Right kidney (tissue), 9 donors: ENCODE measurements around the gene TMEM45A.
"Not testable (repeated sequence)": the region's sequence is repeated elsewhere in the genome, so short reads cannot be mapped to it uniquely, and the experiment has no call there.

ENCODE experiments used
- DNase-seq: peaks from one replicate; pipeline ENCODE4 v3.0.0-alpha.2; 2016
- long read RNA-seq, 8 donors: transcript quantifications; one replicate each; lab custom pipeline, GENCODE V29; 2026

TMEM45A gene, protein sequence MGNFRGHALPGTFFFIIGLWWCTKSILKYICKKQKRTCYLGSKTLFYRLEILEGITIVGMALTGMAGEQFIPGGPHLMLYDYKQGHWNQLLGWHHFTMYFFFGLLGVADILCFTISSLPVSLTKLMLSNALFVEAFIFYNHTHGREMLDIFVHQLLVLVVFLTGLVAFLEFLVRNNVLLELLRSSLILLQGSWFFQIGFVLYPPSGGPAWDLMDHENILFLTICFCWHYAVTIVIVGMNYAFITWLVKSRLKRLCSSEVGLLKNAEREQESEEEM
- long read RNA-seq, donor 1, transcript TMEM45A-201 (6 exons, 1,567 nt): major isoform, 12 of 25 reads
- long read RNA-seq, donor 1, partial matches to known transcripts: 8 of 25 reads
- long read RNA-seq, donor 1, other reads (novel, unspliced or antisense): 5 of 25 reads
- long read RNA-seq, donor 2, partial matches to known transcripts: 0 of 2 reads
- long read RNA-seq, donor 2, other reads (novel, unspliced or antisense): 0 of 2 reads
- long read RNA-seq, donor 3, partial matches to known transcripts: 0 of 1 reads
- long read RNA-seq, donor 3, other reads (novel, unspliced or antisense): 0 of 1 reads
- long read RNA-seq, donor 4, partial matches to known transcripts: 5 of 6 reads
- long read RNA-seq, donor 4, other reads (novel, unspliced or antisense): 0 of 6 reads
- long read RNA-seq, donor 5, partial matches to known transcripts: 5 of 8 reads
- long read RNA-seq, donor 5, other reads (novel, unspliced or antisense): 0 of 8 reads
- long read RNA-seq, donor 6, partial matches to known transcripts: 0 of 2 reads
- long read RNA-seq, donor 6, other reads (novel, unspliced or antisense): 0 of 2 reads
- long read RNA-seq, donor 7, partial matches to known transcripts: 0 of 5 reads
- long read RNA-seq, donor 7, other reads (novel, unspliced or antisense): 0 of 5 reads
- long read RNA-seq, donor 8, transcript TMEM45A-201 (6 exons, 1,567 nt): major isoform, 10 of 17 reads
- long read RNA-seq, donor 8, partial matches to known transcripts: 0 of 17 reads
- long read RNA-seq, donor 8, other reads (novel, unspliced or antisense): 7 of 17 reads

DNA sequence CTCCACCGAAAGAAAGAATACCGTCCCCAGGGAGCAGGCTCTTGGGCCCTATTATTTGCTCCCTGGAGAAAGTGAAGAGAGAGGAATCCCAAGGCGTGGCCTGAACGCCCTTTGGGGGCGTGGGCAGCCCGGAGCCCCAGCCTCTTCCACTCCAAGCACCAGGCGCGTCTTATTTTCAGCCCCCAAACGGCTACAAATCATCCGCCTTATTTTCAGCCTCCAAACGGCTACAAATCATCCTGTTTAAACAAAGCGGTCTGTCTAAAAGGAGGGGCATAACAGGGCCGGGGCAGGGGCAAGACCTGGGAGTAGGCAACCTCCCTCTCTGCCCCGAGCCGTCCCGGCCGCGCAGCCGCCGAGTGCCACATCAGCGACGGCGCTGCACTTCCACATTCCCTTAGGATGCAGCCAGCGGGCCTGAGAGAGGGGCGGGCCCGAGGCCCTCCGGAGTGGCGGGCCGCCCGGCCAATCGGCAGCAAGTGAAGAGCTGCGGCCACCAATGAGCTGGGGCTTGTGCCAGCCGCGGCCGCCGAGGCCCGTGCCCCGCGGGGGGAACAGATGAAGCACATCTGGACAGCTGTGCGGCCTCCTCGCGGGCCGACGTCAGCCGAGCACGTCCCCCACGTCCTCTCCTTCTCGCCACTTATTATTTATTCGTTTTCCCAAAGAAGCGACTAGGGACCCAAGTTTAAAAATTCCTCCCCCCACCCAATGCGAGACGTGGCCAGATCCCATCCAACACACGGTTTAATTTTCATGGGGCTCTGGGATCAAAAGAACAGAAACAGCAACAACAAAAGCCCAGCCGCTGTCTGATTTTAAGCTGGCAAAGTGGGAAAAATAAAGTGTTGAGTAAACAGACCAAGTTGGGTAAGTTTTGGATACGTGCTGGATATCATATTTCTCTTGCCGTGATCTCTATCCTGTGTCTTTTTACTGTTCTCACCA lies at the start of gene TMEM45A:
Gene TMEM45A, plus strand, starts transcription at position 561 of the 948 bp plus-strand sequence. CDS start 62,593 bp downstream, outside the sequence.
- peak; percentile 95 for DNase-seq

DNA sequence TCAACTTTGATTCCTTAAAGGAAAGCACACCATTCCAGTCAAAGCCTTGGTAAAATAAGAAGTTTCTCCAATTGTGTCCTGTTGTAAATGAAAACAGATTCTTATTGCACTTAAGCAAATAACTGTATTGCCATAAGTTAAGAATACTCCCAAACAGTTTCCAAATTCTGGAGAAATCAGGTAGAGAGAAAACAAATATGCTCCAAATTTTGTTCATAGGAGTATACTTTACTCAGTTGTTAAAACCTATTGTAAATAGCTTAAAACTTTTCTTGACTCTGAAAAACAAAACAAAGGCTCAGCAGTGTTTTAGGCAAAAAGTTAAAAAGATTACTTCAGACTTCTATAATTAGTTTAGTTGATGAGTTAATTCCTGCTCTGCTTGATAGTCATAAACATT lies 48.7 kb upstream of the TMEM45A start:
- no peak for DNase-seq

- DNase-seq: not testable (repeated sequence)
Observed at GRCh38 chr3:100447067-100447466, 45.4 kb upstream of the TMEM45A start.

GRCh38 chr3:100448079-100448478 lies 44.3 kb upstream of the TMEM45A start:
- DNase-seq: no peak

- DNase-seq: no peak
Observed at GRCh38 chr3:100449214-100449613, 43.2 kb upstream of the TMEM45A start.

DNA sequence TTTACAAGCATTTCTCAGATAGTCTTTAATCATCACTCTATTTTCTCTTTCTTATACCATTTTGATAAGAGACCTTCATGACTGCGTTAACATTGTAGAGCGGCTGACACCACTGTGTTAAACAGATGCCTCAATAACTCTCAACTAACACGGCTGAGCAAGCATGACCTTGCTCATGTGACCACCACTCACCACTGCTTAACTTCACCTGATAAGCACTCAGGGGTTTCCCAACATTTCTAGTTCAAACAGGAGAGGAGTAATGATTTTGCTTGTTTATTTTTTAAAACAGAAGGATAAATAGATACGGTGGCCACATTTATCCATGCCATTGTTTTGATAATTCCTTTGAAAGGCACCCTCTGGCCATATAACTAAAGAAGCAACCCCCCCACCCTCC lies 37.7 kb upstream of the TMEM45A start:
- DNase-seq: no peak

- no peak for DNase-seq
Observed at GRCh38 chr3:100455841-100456550, 36.4 kb upstream of the TMEM45A start.

- no peak for DNase-seq
Observed at GRCh38 chr3:100456745-100457144, 35.7 kb upstream of the TMEM45A start.

GRCh38 chr3:100457811-100458210 lies 34.6 kb upstream of the TMEM45A start:
- DNase-seq: no peak

- DNase-seq: no peak
Observed at GRCh38 chr3:100458814-100459213, 33.6 kb upstream of the TMEM45A start.

GRCh38 chr3:100463002-100463401 lies 29.4 kb upstream of the TMEM45A start:
- no peak for DNase-seq

- no peak for DNase-seq
Observed at GRCh38 chr3:100463646-100464155, 28.7 kb upstream of the TMEM45A start.

GRCh38 chr3:100465892-100466777 lies 26.3 kb upstream of the TMEM45A start:
- no peak for DNase-seq

GRCh38 chr3:100467133-100467532 lies 25.3 kb upstream of the TMEM45A start:
- no peak for DNase-seq

- DNase-seq: no peak
Observed at GRCh38 chr3:100468676-100469075, 23.7 kb upstream of the TMEM45A start.

GRCh38 chr3:100470951-100471350 lies 21.5 kb upstream of the TMEM45A start:
- DNase-seq: no peak

- DNase-seq: no peak
Observed at GRCh38 chr3:100471444-100471843, 21.0 kb upstream of the TMEM45A start.

DNA sequence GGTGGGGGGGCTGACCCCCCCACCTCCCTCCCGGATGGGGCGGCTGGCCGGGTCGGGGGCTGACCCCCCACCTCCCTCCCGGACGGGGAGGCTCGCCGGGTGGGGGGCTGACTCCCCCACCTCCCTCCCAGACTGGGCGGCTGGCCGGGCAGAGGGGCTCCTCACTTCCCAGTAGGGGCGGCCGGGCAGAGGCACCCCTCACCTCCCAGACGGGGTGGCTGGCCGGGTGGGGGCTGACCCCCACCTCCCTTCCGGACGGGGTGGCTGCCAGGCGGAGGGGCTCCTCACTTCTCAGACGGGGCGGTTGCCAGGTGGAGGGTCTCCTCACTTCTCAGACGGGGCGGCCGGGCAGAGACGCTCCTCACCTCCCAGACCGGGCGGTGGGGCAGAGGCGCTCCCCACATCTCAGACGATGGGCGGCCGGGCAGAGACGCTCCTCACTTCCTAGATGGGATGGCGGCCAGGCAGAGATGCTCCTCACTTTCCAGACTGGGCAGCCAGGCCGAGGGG lies 14.5 kb upstream of the TMEM45A start:
- DNase-seq: not testable (repeated sequence)

- DNase-seq: not testable (repeated sequence)
Observed at GRCh38 chr3:100478521-100478920, 13.9 kb upstream of the TMEM45A start.
